Spleen (tissue), 11 donors: ENCODE data around the gene NEK10. TPM values are rescaled to one million over a fixed set of nuclear protein-coding genes. Genes with fewer than 3 reads are reported as not detected.

Experiments used
- DNase-seq: peaks from one replicate; pipeline ENCODE4 v3.0.0-alpha.2; 2020
- H3K27ac ChIP-seq, 8 donors: fragments of 200-600 bp; sonication (generic) in 7 of 8; 1 replicate in 4 of 8; 2 replicates in 4 of 8; pipeline versions ENCODE4 v1.5.0 to v1.8.0; 2016 to 2021; ENCODE audit warnings: inconsistent platforms in 4 of 8, mild to moderate bottlenecking in 4 of 8, moderate library complexity in 1 of 8
- H3K27me3 ChIP-seq, 7 donors: fragments of 200-600 bp; sonication (generic) in 6 of 7; replicated peaks in 1 of 7; 1 replicate in 4 of 7; 2 replicates in 3 of 7; pipeline versions ENCODE4 v1.5.0 to v1.8.0; 2016 to 2021; ENCODE audit warnings: inconsistent platforms in 3 of 7, mild to moderate bottlenecking in 1 of 7
- H3K36me3 ChIP-seq, 6 donors: fragments of 200-600 bp; sonication (generic) in 5 of 6; 1 replicate in 4 of 6; 2 replicates in 2 of 6; pipeline versions ENCODE4 v1.5.0 to v1.8.0; 2016 to 2021; ENCODE audit warnings: inconsistent platforms in 2 of 6
- H3K4me1 ChIP-seq, 6 donors: fragments of 200-600 bp; sonication (generic) in 5 of 6; 1 replicate in 3 of 6; 2 replicates in 3 of 6; pipeline versions ENCODE4 v1.5.0 to v1.8.0; 2016 to 2021; ENCODE audit warnings: inconsistent platforms in 3 of 6
- H3K4me3 ChIP-seq, 8 donors: fragments of 200-600 bp; sonication (generic) in 7 of 8; 1 replicate in 4 of 8; 2 replicates in 4 of 8; pipeline versions ENCODE4 v1.5.0 to v1.8.0; 2016 to 2021; ENCODE audit warnings: inconsistent platforms in 4 of 8, mild to moderate bottlenecking in 4 of 8, moderate library complexity in 2 of 8
- H3K9me3 ChIP-seq, 8 donors: fragments of 200-600 bp; sonication (generic) in 7 of 8; 1 replicate in 4 of 8; 2 replicates in 4 of 8; pipeline versions ENCODE4 v1.5.0 to v1.8.0; 2016 to 2021; ENCODE audit warnings: inconsistent platforms in 4 of 8
- CTCF ChIP-seq, 11 experiments: fragments of 200-600 bp in 7 of 11; fragments of 450-650 bp in 4 of 11; sonication (generic) in 4 of 11; IDR thresholded peaks in 8 of 11; conservative IDR thresholded peaks in 3 of 11; 1 replicate in 7 of 11; 2 replicates in 4 of 11; pipeline versions ENCODE4 v1.4.0 to v1.8.0; 2016 to 2021; ENCODE audit warnings: antibody characterized with exemption in 11 of 11, inconsistent platforms in 4 of 11, mild to moderate bottlenecking in 1 of 11
- POLR2A ChIP-seq, 3 donors: fragments of 450-650 bp; IDR thresholded peaks; one replicate each; pipeline ENCODE4 v1.5.1; 2017; ENCODE audit warnings: antibody characterized with exemption in 3 of 3, mild to moderate bottlenecking in 1 of 3
- POLR2AphosphoS5 ChIP-seq, 3 donors: sonication (generic); formaldehyde crosslinking; IDR thresholded peaks; one replicate each; pipeline ENCODE4 v1.5.1; 2017; ENCODE audit warnings: antibody characterized with exemption in 3 of 3
- WGBS, 5 donors: extraction: QIAGEN DNeasy Blood & Tissue Kit in 3 of 5; methylation state at CpG; one replicate each; pipeline versions ENCODE4 v1.1.5 to v1.1.7; 2013 to 2018; 5-methylcytosine and 5-hydroxymethylcytosine counted together
- intact Hi-C: fragments of 100-400 bp; cut with DNase I; formaldehyde crosslinking; loops from one replicate; pipeline ENCODE4 v1.15.0; 2023; ENCODE audit warnings: low total_unique reads
- polyA plus RNA-seq, 3 donors: library from polyadenylated mRNA; stranded (reverse); fragments of 200-250 nt; gene quantifications; one replicate each; pipeline ENCODE4 v1.2.1, GENCODE V29; 2013
- total RNA-seq, 7 donors: library from RNA; depleted of rRNA in 3 of 7; stranded (reverse); fragments of >200 nt in 3 of 7; fragmentation: NEBNext Ultra II Directional in 4 of 7; extraction: Animal tissue kit (Norgen Biotek cat#: 25700) in 4 of 7; gene quantifications; one replicate each; pipeline versions ENCODE4 v1.1.0 to v1.2.1, GENCODE V29; 2016 to 2021
- donor health status: healthy with polysubstance abuse.
- donor health status: DM: no; HTN: no; CAD: no; lungs with moderate emphysema.
- donor health status: DM: no; HTN: no; CAD: no.
- donor health status: Bipolar disorder and iron deficiency.
- donor health status: healthy.
- donor health status: DM: no; HTN: no; CAD: no.
- donor health status: DM: yes; HTN: yes; CAD: no.

Gene NEK10
- total and polyA plus RNA-seq, 10 donors: 0.29 to 4.1 (median 1.7) TPM

- WGBS, 5 donors: 92 to 100% (median 96%) methylated on average over 1 of the region's 1 CpG
- H3K36me3 ChIP-seq: no peaks in the 10 kb centered on the region
- no peak overlapping the region for H3K4me3 ChIP-seq
- intact Hi-C loops: no loop called here
- no peaks in the 10 kb centered on the region for H3K4me1 ChIP-seq
- DNase-seq: no peak
- H3K27ac ChIP-seq: no peak overlapping the region
- H3K27me3 ChIP-seq: no peaks in the 10 kb centered on the region
- H3K9me3 ChIP-seq: peaks cover 0 to 11% (median 0%) of the 10 kb centered on the region in 8 donors
- no peak for TF ChIP-seq POLR2AphosphoS5 (IDR thresholded peaks at IDR 0.05)
- no peak for TF ChIP-seq CTCF (IDR thresholded peaks at IDR 0.05 in 8 of 11, conservative IDR thresholded peaks at IDR 0.05 in 3 of 11)
- TF ChIP-seq POLR2A (IDR thresholded peaks at IDR 0.05): no peak
Measured at GRCh38 chr3:27202959-27203358, 166.2 kb downstream of the NEK10 start.

- 86 to 97% (median 90%) methylated on average over 5 of the region's 5 CpGs for WGBS, 5 donors
- H3K9me3 ChIP-seq: peaks cover 0 to 12% (median 0%) of the 10 kb centered on the region in 8 donors
- no peaks in the 10 kb centered on the region for H3K27me3 ChIP-seq
- intact Hi-C loops: no loop called here
- no peaks in the 10 kb centered on the region for H3K4me1 ChIP-seq
- H3K27ac ChIP-seq: no peak overlapping the region
- no peak overlapping the region for H3K4me3 ChIP-seq
- no peaks in the 10 kb centered on the region for H3K36me3 ChIP-seq
- DNase-seq: no peak
- TF ChIP-seq POLR2AphosphoS5 (IDR thresholded peaks at IDR 0.05) (no peak), POLR2A (IDR thresholded peaks at IDR 0.05) (no peak), CTCF (IDR thresholded peaks at IDR 0.05 in 8 of 11, conservative IDR thresholded peaks at IDR 0.05 in 3 of 11) (no peak)
Measured at GRCh38 chr3:27201492-27201891, 167.7 kb downstream of the NEK10 start.

GRCh38 chr3:27200721-27201489, 168.3 kb downstream of the NEK10 start:
- TF ChIP-seq POLR2A (IDR thresholded peaks at IDR 0.05) (no peak), CTCF (IDR thresholded peaks at IDR 0.05 in 8 of 11, conservative IDR thresholded peaks at IDR 0.05 in 3 of 11) (no peak), POLR2AphosphoS5 (IDR thresholded peaks at IDR 0.05) (no peak)
- Histone ChIP-seq H3K27me3 (no peaks in the 10 kb centered on the region), H3K4me3 (no peak overlapping the region), H3K4me1 (no peaks in the 10 kb centered on the region), H3K36me3 (no peaks in the 10 kb centered on the region), H3K27ac (no peak overlapping the region), H3K9me3 (peaks cover 0 to 7% (median 0%) of the 10 kb centered on the region in 8 donors)
- intact Hi-C loops: no loop called here
- DNase-seq: no peak
- 53 to 67% (median 63%) methylated on average over 2 of the region's 2 CpGs for WGBS, 5 donors

- 0 to 49% (median 2%) methylated on average over 1 of the region's 1 CpG for WGBS, 5 donors
- TF ChIP-seq POLR2AphosphoS5 (IDR thresholded peaks at IDR 0.05): no peak
- no peak for TF ChIP-seq POLR2A (IDR thresholded peaks at IDR 0.05)
- no peak for TF ChIP-seq CTCF (IDR thresholded peaks at IDR 0.05 in 8 of 11, conservative IDR thresholded peaks at IDR 0.05 in 3 of 11)
- no peaks in the 10 kb centered on the region for H3K4me1 ChIP-seq
- intact Hi-C loops: no loop called here
- no peaks in the 10 kb centered on the region for H3K36me3 ChIP-seq
- peaks cover 0 to 6% (median 0%) of the 10 kb centered on the region in 8 donors for H3K9me3 ChIP-seq
- H3K4me3 ChIP-seq: no peak overlapping the region
- H3K27ac ChIP-seq: no peak overlapping the region
- H3K27me3 ChIP-seq: no peaks in the 10 kb centered on the region
- no peak for DNase-seq
Measured at GRCh38 chr3:27194861-27195483, 174.2 kb downstream of the NEK10 start.
